ENCODE measurements around the gene ALPK3. TPM values are rescaled to one million over a fixed set of nuclear protein-coding genes. Genes with fewer than 3 reads are reported as not detected.

The ALPK3 gene
- total and polyA plus RNA-seq, 2 donors (not counting 3 experiments of a cell fraction or from before 2014, with no cell fraction given): 18.4 to 36.2 TPM

DNA sequence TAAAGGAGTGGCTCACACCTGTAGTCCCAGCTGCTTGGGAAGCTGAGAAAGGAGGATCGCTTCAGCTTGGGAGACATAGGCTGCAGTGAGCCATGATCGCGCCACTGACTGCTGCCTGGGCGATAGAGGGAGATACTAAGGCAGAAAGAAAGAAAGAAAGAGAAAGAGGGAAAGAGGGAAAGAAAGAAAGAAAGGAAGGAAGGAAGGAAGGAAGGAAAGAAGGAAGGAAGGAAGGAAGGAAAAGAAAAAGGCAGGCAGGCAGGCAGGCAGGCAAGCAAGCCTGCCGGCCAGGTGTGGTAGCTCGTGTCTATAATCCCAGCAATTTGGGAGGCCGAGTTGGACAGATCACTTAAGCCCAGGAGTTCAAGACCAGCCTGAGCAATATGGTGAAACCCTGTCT is 82.6 kb downstream of the ALPK3 start:
- POLR2A ChIA-PET: interaction anchor here (0.6 to 0.7 kb wide), 2 partner anchors 88 to 94 kb away, joined by 3 to 4 read pairs; no protein-coding TSS in a partner anchor
- Histone ChIP-seq H4K20me1 (replicated peaks; ENCODE audit: control insufficient read depth, extremely low read depth, insufficient read depth, low read length) (no peaks in the 10 kb centered on the region), H3K4me3 (replicated peaks in 1 of 3; ENCODE audit: insufficient read depth in 1 of 3, low read depth in 1 of 3, low read length in 3 of 3) (no peak overlapping the region), H3K27me3 (ENCODE audit: control insufficient read depth in 2 of 2, insufficient read depth in 2 of 2, low read length in 2 of 2) (peaks cover 4 to 6% of the 10 kb centered on the region in 2 experiments), H3K9me3 (replicated peaks; ENCODE audit: control insufficient read depth, insufficient read depth, low read length) (no peaks in the 10 kb centered on the region), H3K79me2 (ENCODE audit: control insufficient read depth, insufficient read depth, low read length) (no peaks in the 10 kb centered on the region), H3K9me1 (replicated peaks; ENCODE audit: control insufficient read depth, extremely low read depth, insufficient read depth, low read length) (no peaks in the 10 kb centered on the region), H3K9ac (replicated peaks; ENCODE audit: extremely low read depth, insufficient read depth, low read length) (no peak overlapping the region), H3K4me2 (ENCODE audit: insufficient read depth, low read length) (no peak overlapping the region), H2AFZ (ENCODE audit: low read depth, low read length) (no peak overlapping the region), H3K4me1 (ENCODE audit: control insufficient read depth, extremely low read depth, insufficient read depth, low read length) (no peaks in the 10 kb centered on the region), H3K36me3 (ENCODE audit: control insufficient read depth in 2 of 2, extremely low read depth in 1 of 2, insufficient read depth in 2 of 2, low read length in 2 of 2) (no peaks in the 10 kb centered on the region), H3K27ac (ENCODE audit: insufficient read depth, low read depth, low read length) (no peak overlapping the region)
- BruUV-seq (replicated peaks): no TSS peak
- FAIRE-seq: no peak
- CTCF ChIA-PET: interaction anchor here (1.2 kb wide), 1 partner anchor 22 kb away, joined by 3 read pairs; no protein-coding TSS in a partner anchor
- dilution Hi-C loops (cut with MboI; ENCODE audit: extremely low pct_ligation_motif_present, low sequenced_read_pairs) (no loop called here), intact Hi-C loops (cut with micrococcal nuclease) (no loop called here)
- no peak for TF ChIP-seq JUN (IDR thresholded peaks at IDR 0.05; ENCODE audit: borderline replicate concordance, insufficient read depth, insufficient read length, low read depth)
- TF ChIP-seq EZH2 (IDR thresholded peaks at IDR 0.05; ENCODE audit: borderline replicate concordance, low read depth, low read length, severe bottlenecking): no peak
- TF ChIP-seq, protein P1, sequence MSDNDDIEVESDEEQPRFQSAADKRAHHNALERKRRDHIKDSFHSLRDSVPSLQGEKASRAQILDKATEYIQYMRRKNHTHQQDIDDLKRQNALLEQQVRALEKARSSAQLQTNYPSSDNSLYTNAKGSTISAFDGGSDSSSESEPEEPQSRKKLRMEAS (IDR thresholded peaks at IDR 0.05; ENCODE audit: insufficient read depth, insufficient read length): no peak
- no peak for TF ChIP-seq POLR2AphosphoS5 (IDR thresholded peaks at IDR 0.05; ENCODE audit: insufficient read depth, low read depth, low read length)
- no peak for TF ChIP-seq GATA2 (IDR thresholded peaks at IDR 0.05; ENCODE audit: insufficient read depth, insufficient read length, low read depth, low read length)
- no peak for TF ChIP-seq FOS (IDR thresholded peaks at IDR 0.05; ENCODE audit: borderline replicate concordance, insufficient read depth, low read length)
- TF ChIP-seq, protein P2, sequence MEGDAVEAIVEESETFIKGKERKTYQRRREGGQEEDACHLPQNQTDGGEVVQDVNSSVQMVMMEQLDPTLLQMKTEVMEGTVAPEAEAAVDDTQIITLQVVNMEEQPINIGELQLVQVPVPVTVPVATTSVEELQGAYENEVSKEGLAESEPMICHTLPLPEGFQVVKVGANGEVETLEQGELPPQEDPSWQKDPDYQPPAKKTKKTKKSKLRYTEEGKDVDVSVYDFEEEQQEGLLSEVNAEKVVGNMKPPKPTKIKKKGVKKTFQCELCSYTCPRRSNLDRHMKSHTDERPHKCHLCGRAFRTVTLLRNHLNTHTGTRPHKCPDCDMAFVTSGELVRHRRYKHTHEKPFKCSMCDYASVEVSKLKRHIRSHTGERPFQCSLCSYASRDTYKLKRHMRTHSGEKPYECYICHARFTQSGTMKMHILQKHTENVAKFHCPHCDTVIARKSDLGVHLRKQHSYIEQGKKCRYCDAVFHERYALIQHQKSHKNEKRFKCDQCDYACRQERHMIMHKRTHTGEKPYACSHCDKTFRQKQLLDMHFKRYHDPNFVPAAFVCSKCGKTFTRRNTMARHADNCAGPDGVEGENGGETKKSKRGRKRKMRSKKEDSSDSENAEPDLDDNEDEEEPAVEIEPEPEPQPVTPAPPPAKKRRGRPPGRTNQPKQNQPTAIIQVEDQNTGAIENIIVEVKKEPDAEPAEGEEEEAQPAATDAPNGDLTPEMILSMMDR (IDR thresholded peaks at IDR 0.05; ENCODE audit: extremely low read depth in 1 of 2, insufficient read depth in 1 of 2, low read depth in 1 of 2, low read length in 2 of 2): no peak
- TF ChIP-seq POLR2A (IDR thresholded peaks at IDR 0.05; ENCODE audit: low read depth, low read length): no peak
- no peak for TF ChIP-seq MYC (IDR thresholded peaks at IDR 0.05; ENCODE audit: low read depth, low read length)
- DNase-seq (ENCODE audit: low read depth, low spot score): no peak

Data from endothelial cell of umbilical vein (primary cell).